Left ventricle myocardium inferior (tissue), 1 donor: ENCODE results near the gene CPPED1. TPM values are rescaled to one million over a fixed set of nuclear protein-coding genes. Genes with fewer than 3 reads are reported as not detected.

Source experiments
- DNase-seq: peaks from one replicate; pipeline ENCODE4 v3.0.0-alpha.2; 2020
- H3K27ac ChIP-seq: fragments of 200-600 bp; replicated peaks from 2 replicates; pipeline ENCODE4 v1.8.0; 2021
- H3K27me3 ChIP-seq: fragments of 200-600 bp; 2 replicates; pipeline ENCODE4 v1.8.0; 2021; ENCODE audit warnings: low read depth
- H3K36me3 ChIP-seq: fragments of 200-600 bp; 2 replicates; pipeline ENCODE4 v1.8.0; 2021
- H3K4me1 ChIP-seq: fragments of 200-600 bp; 2 replicates; pipeline ENCODE4 v1.8.0; 2021
- H3K4me3 ChIP-seq: fragments of 200-600 bp; 2 replicates; pipeline ENCODE4 v1.8.0; 2021; ENCODE audit warnings: mild to moderate bottlenecking, moderate library complexity
- H3K9me3 ChIP-seq: fragments of 200-600 bp; replicated peaks from 2 replicates; pipeline ENCODE4 v1.8.0; 2021
- CTCF ChIP-seq: fragments of 200-600 bp; IDR thresholded peaks from 2 replicates; pipeline ENCODE4 v1.8.0; 2021; ENCODE audit warnings: antibody characterized with exemption, mild to moderate bottlenecking, borderline replicate concordance
- intact Hi-C: fragments of 100-400 bp; cut with micrococcal nuclease; formaldehyde crosslinking; loops from one replicate; pipeline ENCODE4 v1.11.0; 2022
- long read RNA-seq: library from polyadenylated mRNA; unstranded; transcript quantifications from one replicate; pipeline ENCODE4 v2.0.0, GENCODE V29; 2021
- total RNA-seq: library from RNA; stranded (reverse); fragmentation: NEBNext Ultra II Directional; extraction: Animal tissue kit (Norgen Biotek cat#: 25700); gene quantifications from one replicate; pipeline ENCODE4 v1.2.1, GENCODE V29; 2021
- donor health status: DM: no; HTN: yes; CAD: no; lungs with severe emphysema.

Gene CPPED1
- total RNA-seq = 12.4 TPM
- long read RNA-seq, full-length matches to known transcripts = 20 of 21 reads
- long read RNA-seq, partial matches to known transcripts = 0 of 21 reads
- long read RNA-seq, other reads (novel, unspliced or antisense) = 1 of 21 reads

- Histone ChIP-seq H3K4me3 (peak within 1 kb of the TSS; percentile 75), H3K27ac (peak within 1 kb of the TSS; percentile 91), H3K36me3 (no peaks in the 10 kb centered on the region), H3K9me3 (no peaks in the 10 kb centered on the region), H3K27me3 (peaks cover 11% of the 10 kb centered on the region), H3K4me1 (peaks cover 21% of the 10 kb centered on the region)
- peak; percentile 95 for DNase-seq
- TF ChIP-seq CTCF = no peak
- intact Hi-C loops = no loop called here
Measured at GRCh38 chr16:12803203-12804093, at the start of gene CPPED1. CPPED1 (minus strand) TSS chr16:12803887; CDS start chr16:12803776, 111 bp downstream.

GRCh38 chr16:12850186-12850585 is 46.5 kb upstream of the CPPED1 start:
- no peak for TF ChIP-seq CTCF
- no peak overlapping the region for H3K27ac ChIP-seq
- H3K36me3 ChIP-seq = no peaks in the 10 kb centered on the region
- intact Hi-C loops = no loop called here
- no peaks in the 10 kb centered on the region for H3K9me3 ChIP-seq
- H3K4me3 ChIP-seq = no peak overlapping the region
- H3K4me1 ChIP-seq = no peaks in the 10 kb centered on the region
- DNase-seq = no peak
- peaks cover 29% of the 10 kb centered on the region for H3K27me3 ChIP-seq

GRCh38 chr16:12846592-12846991 is 42.9 kb upstream of the CPPED1 start:
- H3K4me1 ChIP-seq = no peaks in the 10 kb centered on the region
- no peaks in the 10 kb centered on the region for H3K9me3 ChIP-seq
- H3K4me3 ChIP-seq = no peak overlapping the region
- no peak for DNase-seq
- H3K36me3 ChIP-seq = no peaks in the 10 kb centered on the region
- H3K27ac ChIP-seq = no peak overlapping the region
- no peak for TF ChIP-seq CTCF
- intact Hi-C loops = no loop called here
- H3K27me3 ChIP-seq = peaks cover 26% of the 10 kb centered on the region

- Histone ChIP-seq H3K9me3 (no peaks in the 10 kb centered on the region), H3K36me3 (no peaks in the 10 kb centered on the region), H3K4me3 (no peak overlapping the region), H3K27me3 (peaks cover 18% of the 10 kb centered on the region), H3K4me1 (no peaks in the 10 kb centered on the region), H3K27ac (no peak overlapping the region)
- no peak for DNase-seq
- intact Hi-C loops = no loop called here
- no peak for TF ChIP-seq CTCF
Measured at GRCh38 chr16:12845282-12845681, 41.6 kb upstream of the CPPED1 start.

GRCh38 chr16:12837756-12838155 is 34.1 kb upstream of the CPPED1 start:
- H3K27ac ChIP-seq = no peak overlapping the region
- no peak for TF ChIP-seq CTCF
- intact Hi-C loops = no loop called here
- no peaks in the 10 kb centered on the region for H3K4me1 ChIP-seq
- H3K36me3 ChIP-seq = no peaks in the 10 kb centered on the region
- H3K9me3 ChIP-seq = peaks cover 32% of the 10 kb centered on the region
- H3K27me3 ChIP-seq = peaks cover 38% of the 10 kb centered on the region
- no peak for DNase-seq
- H3K4me3 ChIP-seq = no peak overlapping the region
